ENCODE data around the gene ATXN2. TPM values are rescaled to one million over a fixed set of nuclear protein-coding genes. Genes with fewer than 3 reads are reported as not detected.
"Not testable (repeated sequence)": the region's sequence is repeated elsewhere in the genome, so short reads cannot be mapped to it uniquely, and the experiment has no call there.

ATXN2 gene
- total RNA-seq, 1 donor from 2014 or later: 69.4 TPM

DNA sequence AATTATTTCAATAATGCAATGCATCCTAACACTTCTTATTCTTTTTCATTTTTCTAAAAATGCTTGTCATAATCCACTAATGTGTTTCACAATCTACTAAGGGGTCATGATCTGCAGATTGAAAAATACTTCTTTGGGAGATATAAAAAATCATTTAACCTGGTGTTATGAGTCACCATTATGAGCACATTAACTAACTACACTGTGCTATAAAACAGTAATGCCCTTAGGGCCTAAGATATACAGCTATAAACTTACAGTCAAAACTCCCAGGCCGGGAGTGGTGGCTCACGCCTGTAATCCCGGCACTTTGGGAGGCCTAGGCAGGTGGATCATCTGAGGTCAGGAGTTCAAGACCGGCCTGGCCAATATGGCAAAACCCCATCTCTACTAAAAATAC lies 14.2 kb downstream of the ATXN2 start:
- Mint-ChIP-seq H3K27me3 (ENCODE audit: unreplicated experiment) (no peaks in the 10 kb centered on the region), H3K4me3 (ENCODE audit: unreplicated experiment) (no peak overlapping the region), H3K4me1 (ENCODE audit: unreplicated experiment) (peaks cover 7% of the 10 kb centered on the region), H3K36me3 (ENCODE audit: low read depth, unreplicated experiment) (no peaks in the 10 kb centered on the region), H3K9me3 (ENCODE audit: unreplicated experiment) (no peaks in the 10 kb centered on the region), H3K27ac (ENCODE audit: unreplicated experiment) (no peak overlapping the region)
- no peak for DNase-seq (ENCODE audit: low spot score)
- TF ChIP-seq, protein P1, sequence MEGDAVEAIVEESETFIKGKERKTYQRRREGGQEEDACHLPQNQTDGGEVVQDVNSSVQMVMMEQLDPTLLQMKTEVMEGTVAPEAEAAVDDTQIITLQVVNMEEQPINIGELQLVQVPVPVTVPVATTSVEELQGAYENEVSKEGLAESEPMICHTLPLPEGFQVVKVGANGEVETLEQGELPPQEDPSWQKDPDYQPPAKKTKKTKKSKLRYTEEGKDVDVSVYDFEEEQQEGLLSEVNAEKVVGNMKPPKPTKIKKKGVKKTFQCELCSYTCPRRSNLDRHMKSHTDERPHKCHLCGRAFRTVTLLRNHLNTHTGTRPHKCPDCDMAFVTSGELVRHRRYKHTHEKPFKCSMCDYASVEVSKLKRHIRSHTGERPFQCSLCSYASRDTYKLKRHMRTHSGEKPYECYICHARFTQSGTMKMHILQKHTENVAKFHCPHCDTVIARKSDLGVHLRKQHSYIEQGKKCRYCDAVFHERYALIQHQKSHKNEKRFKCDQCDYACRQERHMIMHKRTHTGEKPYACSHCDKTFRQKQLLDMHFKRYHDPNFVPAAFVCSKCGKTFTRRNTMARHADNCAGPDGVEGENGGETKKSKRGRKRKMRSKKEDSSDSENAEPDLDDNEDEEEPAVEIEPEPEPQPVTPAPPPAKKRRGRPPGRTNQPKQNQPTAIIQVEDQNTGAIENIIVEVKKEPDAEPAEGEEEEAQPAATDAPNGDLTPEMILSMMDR (IDR thresholded peaks at IDR 0.05; ENCODE audit: unreplicated experiment): no peak

DNA sequence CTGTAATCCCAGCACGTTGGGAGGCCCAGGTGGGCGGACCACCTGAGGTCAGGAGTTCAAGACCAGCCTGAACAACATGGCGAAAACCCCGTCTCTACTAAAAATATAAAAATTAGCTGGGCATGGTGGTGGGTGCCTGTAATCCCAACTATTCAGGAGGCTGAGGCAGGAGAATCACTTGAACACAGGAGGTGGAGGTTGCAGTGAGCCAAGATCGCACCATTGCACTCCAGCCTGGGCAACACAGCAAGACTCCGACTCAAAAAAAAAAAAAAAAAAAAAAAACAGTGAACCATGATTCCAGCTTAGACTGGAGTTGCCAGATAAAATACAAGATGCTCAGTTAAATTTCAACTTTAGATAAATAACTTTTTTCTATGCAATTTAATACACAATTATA lies 15.6 kb downstream of the ATXN2 start:
- not testable (repeated sequence) for H3K4me3 Mint-ChIP-seq (ENCODE audit: unreplicated experiment); H3K9me3 Mint-ChIP-seq (ENCODE audit: unreplicated experiment); H3K27ac Mint-ChIP-seq (ENCODE audit: unreplicated experiment); H3K36me3 Mint-ChIP-seq (ENCODE audit: low read depth, unreplicated experiment); DNase-seq (ENCODE audit: low spot score); H3K4me1 Mint-ChIP-seq (ENCODE audit: unreplicated experiment); H3K27me3 Mint-ChIP-seq (ENCODE audit: unreplicated experiment)

DNA sequence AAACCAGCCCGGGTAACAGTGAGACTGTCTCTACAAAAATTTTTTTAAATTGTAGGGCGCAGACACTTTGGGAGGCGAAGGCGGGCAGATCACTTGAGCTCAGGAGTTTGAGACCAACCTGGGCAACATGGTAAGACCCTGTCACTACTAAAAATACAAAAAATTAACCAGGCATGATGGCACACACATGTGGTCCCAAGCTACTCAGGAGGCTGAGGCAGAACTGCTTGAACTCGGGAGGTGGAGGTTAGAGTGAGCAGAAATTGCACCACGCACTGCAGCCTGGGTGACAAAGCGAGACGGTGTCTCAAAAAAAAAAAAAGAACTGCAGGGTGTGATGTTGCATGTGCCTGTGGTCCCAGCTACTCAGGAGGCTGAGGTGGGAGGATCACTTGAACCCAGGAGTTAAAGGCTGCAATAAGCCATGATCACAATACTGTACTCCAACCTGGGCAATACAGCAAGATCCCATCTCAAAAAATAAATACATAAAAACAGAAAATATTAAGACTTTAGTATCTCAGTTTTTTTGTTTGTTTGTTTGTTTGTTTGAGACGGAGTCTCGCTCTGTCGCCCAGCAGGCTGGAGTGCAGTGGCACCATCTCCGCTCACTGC lies 16.9 kb downstream of the ATXN2 start:
- Mint-ChIP-seq H3K27ac (ENCODE audit: unreplicated experiment) (no peak overlapping the region), H3K9me3 (ENCODE audit: unreplicated experiment) (no peaks in the 10 kb centered on the region), H3K4me3 (ENCODE audit: unreplicated experiment) (no peak overlapping the region), H3K4me1 (ENCODE audit: unreplicated experiment) (peaks cover 7% of the 10 kb centered on the region), H3K36me3 (ENCODE audit: low read depth, unreplicated experiment) (no peaks in the 10 kb centered on the region), H3K27me3 (ENCODE audit: unreplicated experiment) (peaks cover 2% of the 10 kb centered on the region)
- no peak for DNase-seq (ENCODE audit: low spot score)
- TF ChIP-seq, protein P1 (IDR thresholded peaks at IDR 0.05; ENCODE audit: unreplicated experiment): no peak

DNA sequence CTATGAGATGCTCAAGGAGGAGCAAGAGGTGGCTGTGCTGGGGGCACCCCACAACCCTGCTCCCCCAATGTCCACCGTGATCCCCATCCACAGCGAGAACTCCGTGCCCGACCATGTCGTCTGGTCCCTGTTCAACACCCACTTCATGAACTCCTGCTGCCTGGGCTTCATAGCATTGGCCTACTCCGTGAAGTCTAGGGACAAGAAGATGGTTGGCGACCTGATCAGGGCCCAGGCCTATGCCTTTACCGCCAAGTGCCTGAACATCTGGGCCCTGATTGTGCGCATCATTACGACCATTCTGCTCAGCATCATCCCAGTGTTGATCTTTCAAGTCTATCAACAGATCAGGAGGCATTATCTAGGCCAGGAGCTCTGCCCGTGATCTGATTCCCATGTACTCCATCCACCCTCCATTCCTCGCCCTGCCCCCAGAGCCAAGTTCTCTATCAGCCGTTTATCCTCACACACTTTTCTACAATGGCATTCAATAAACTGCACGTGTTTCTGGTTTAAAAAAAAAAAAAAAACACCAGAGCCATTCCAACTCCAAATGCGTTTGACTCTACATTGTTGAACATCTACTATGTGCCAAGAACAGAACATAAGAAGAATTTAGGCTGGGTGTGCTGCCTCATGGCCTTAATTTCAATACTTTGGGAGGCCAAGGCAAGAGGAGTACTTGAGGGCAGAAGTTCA lies 17.5 kb downstream of the ATXN2 start:
- Mint-ChIP-seq H3K4me1 (ENCODE audit: unreplicated experiment) (peaks cover 7% of the 10 kb centered on the region), H3K27ac (ENCODE audit: unreplicated experiment) (no peak overlapping the region), H3K27me3 (ENCODE audit: unreplicated experiment) (peaks cover 2% of the 10 kb centered on the region), H3K36me3 (ENCODE audit: low read depth, unreplicated experiment) (no peaks in the 10 kb centered on the region), H3K9me3 (ENCODE audit: unreplicated experiment) (no peaks in the 10 kb centered on the region), H3K4me3 (ENCODE audit: unreplicated experiment) (no peak overlapping the region)
- TF ChIP-seq, protein P1 (IDR thresholded peaks at IDR 0.05; ENCODE audit: unreplicated experiment): no peak
- DNase-seq (ENCODE audit: low spot score): no peak

DNA sequence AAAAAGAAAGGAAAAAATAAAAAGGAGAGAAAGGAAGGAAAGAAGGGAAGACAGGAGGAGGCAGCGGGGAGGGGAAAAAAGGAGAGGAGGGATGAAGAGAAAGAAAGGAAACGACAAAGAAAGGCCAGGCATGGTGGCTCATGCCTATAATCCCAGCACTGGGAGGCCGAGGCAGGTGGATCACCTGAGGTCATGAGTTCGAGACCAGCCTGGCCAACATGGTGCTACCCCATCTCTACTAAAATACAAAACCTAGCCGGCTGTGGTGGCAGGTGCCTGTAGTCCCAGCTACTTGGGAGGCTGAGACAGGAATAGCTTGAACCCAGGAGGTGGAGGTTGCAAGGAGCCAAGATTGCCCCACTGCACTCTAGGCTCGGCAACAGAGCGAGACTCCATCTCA lies 18.4 kb downstream of the ATXN2 start:
- H3K27ac Mint-ChIP-seq (ENCODE audit: unreplicated experiment): no peak overlapping the region
- DNase-seq (ENCODE audit: low spot score): no peak
- H3K4me3 Mint-ChIP-seq (ENCODE audit: unreplicated experiment): no peak overlapping the region
- TF ChIP-seq, protein P1 (IDR thresholded peaks at IDR 0.05; ENCODE audit: unreplicated experiment): no peak
- H3K27me3 Mint-ChIP-seq (ENCODE audit: unreplicated experiment): peaks cover 2% of the 10 kb centered on the region
- H3K9me3 Mint-ChIP-seq (ENCODE audit: unreplicated experiment): no peaks in the 10 kb centered on the region
- H3K36me3 Mint-ChIP-seq (ENCODE audit: low read depth, unreplicated experiment): no peaks in the 10 kb centered on the region
- peaks cover 7% of the 10 kb centered on the region for H3K4me1 Mint-ChIP-seq (ENCODE audit: unreplicated experiment)

Data from endothelial cell (in vitro differentiated cells).